GM12891 (cell line): ENCODE results near the gene PCSK7.

ENCODE experiments used
- PAX5 ChIP-seq: IDR thresholded peaks from 2 replicates; pipeline ENCODE4 v1.6.1; 2011; ENCODE audit warnings: low read length, moderate library complexity, mild to moderate bottlenecking; ENCODE audit not compliant: insufficient read depth, severe bottlenecking
- POLR2A ChIP-seq: IDR thresholded peaks from 2 replicates; pipeline ENCODE4 v1.6.1; 2011; ENCODE audit warnings: low read depth, low read length, control low read depth
- POLR2AphosphoS5 ChIP-seq: IDR thresholded peaks from 2 replicates; pipeline ENCODE4 v1.6.1; 2011; ENCODE audit warnings: low read depth, low read length, control low read depth
- SPI1 ChIP-seq: IDR thresholded peaks from 2 replicates; pipeline ENCODE4 v1.6.1; 2011; ENCODE audit warnings: low read depth, low read length, control low read depth
- TAF1 ChIP-seq: IDR thresholded peaks from 2 replicates; pipeline ENCODE4 v1.6.1; 2011; ENCODE audit warnings: low read depth, low read length, control low read depth

DNA sequence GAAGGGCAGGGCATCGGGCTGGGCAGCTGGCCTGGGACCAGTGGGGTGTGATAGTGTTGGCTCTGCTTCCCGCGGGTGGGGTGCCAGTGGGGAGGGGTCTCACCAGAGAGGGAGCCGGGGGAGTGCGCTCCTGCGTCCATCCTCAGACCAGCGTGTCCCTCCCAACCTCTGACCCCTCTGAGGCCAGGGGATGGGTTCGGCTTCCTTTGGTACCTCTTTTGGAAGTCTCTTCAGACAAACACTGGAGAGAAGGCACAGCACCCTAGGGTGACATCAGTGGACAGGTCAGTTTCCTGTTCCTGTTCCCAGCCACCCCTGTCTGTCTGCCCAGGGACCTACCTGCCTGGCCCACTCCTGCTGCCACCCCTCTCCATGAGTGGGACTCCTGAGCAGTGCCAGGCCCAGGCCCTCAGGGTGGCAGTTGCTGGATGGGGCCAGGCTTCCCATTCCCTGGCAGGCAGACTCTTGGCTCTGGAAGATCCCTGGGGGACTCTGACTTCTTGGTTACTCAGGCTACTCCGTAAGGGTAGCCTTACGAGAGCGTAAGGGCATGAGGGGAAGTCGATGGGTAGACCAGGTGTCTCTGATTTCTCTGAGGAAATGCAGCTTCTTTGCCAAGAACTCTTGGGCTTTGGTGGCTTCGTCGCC is 30.1 kb downstream of the PCSK7 start:
- TF ChIP-seq POLR2A, result no peak
- no peak for TF ChIP-seq POLR2AphosphoS5
- TF ChIP-seq TAF1, result no peak
- TF ChIP-seq PAX5, result no peak
- no peak for TF ChIP-seq SPI1
